HepG2 (cell line): ENCODE results near the gene S100A13. TPM values are rescaled to one million over a fixed set of nuclear protein-coding genes. Genes with fewer than 3 reads are reported as not detected.
A peak's percentile ranks its signal among the peaks of the same experiment; 100 is the strongest.

Experiments used
- ARNT2 ChIP-seq: sonication (generic); formaldehyde crosslinking; IDR thresholded peaks from 2 replicates; pipeline ENCODE4 v1.8.0; 2022; ENCODE audit warnings: mild to moderate bottlenecking, low read depth, missing genetic modification reagents, moderate library complexity
- BHLHE40 ChIP-seq: IDR thresholded peaks from 2 replicates; pipeline ENCODE4 v1.6.1; 2011; ENCODE audit warnings: low read length, improper control_type of control experiment
- HNF4A ChIP-seq: sonication (generic); formaldehyde crosslinking; IDR thresholded peaks from 2 replicates; pipeline ENCODE4 v1.4.0; 2020; ENCODE audit warnings: missing genetic modification reagents
- HOXA9 ChIP-seq: sonication (generic); formaldehyde crosslinking; IDR thresholded peaks from 2 replicates; pipeline ENCODE4 v1.8.1; 2022; ENCODE audit warnings: missing genetic modification reagents, mild to moderate bottlenecking, moderate library complexity, borderline replicate concordance
- JARID2 ChIP-seq: sonication (generic); formaldehyde crosslinking; IDR thresholded peaks from 2 replicates; pipeline ENCODE4 v1.8.1; 2023; ENCODE audit warnings: missing genetic modification reagents, inconsistent platforms; ENCODE audit not compliant: insufficient replicate concordance
- JDP2 ChIP-seq: sonication (generic); formaldehyde crosslinking; IDR thresholded peaks from 2 replicates; pipeline ENCODE4 v1.8.1; 2022; ENCODE audit warnings: missing genetic modification reagents, borderline replicate concordance
- KDM5B ChIP-seq: sonication (generic); formaldehyde crosslinking; IDR thresholded peaks from 2 replicates; pipeline ENCODE4 v1.4.0; 2020; ENCODE audit warnings: missing genetic modification reagents, mild to moderate bottlenecking, borderline replicate concordance
- MED13 ChIP-seq: sonication (generic); formaldehyde crosslinking; IDR thresholded peaks from 2 replicates; pipeline ENCODE4 v1.5.0; 2020; ENCODE audit warnings: missing genetic modification reagents
- RAD51 ChIP-seq: fragments of 450-650 bp; IDR thresholded peaks from 2 replicates; pipeline ENCODE4 v1.6.1; 2016; ENCODE audit warnings: borderline replicate concordance
- RFX5 ChIP-seq: IDR thresholded peaks from 2 replicates; pipeline ENCODE4 v1.6.1; 2011; ENCODE audit warnings: low read depth, low read length, improper control_type of control experiment
- SMYD3 ChIP-seq: sonication (generic); formaldehyde crosslinking; IDR thresholded peaks from 2 replicates; pipeline ENCODE4 v1.8.1; 2023; ENCODE audit warnings: mild to moderate bottlenecking, missing genetic modification reagents
- TBX2 ChIP-seq: sonication (generic); formaldehyde crosslinking; IDR thresholded peaks from 2 replicates; pipeline ENCODE4 v1.5.0; 2020; ENCODE audit warnings: missing genetic modification reagents, mild to moderate bottlenecking, borderline replicate concordance
- ZBTB25 ChIP-seq: IDR thresholded peaks from 2 replicates; pipeline ENCODE4 v1.6.1; 2018; ENCODE audit warnings: missing genetic modification reagents
- ZBTB34 ChIP-seq: sonication (generic); formaldehyde crosslinking; IDR thresholded peaks from 2 replicates; pipeline ENCODE4 v1.8.0; 2022; ENCODE audit warnings: mild to moderate bottlenecking, missing genetic modification reagents
- ZNF329 ChIP-seq: sonication (generic); formaldehyde crosslinking; IDR thresholded peaks from 2 replicates; pipeline ENCODE4 v1.9.0; 2021; ENCODE audit warnings: low read depth, mild to moderate bottlenecking, missing genetic modification reagents
- ZNF432 ChIP-seq: sonication (generic); formaldehyde crosslinking; IDR thresholded peaks from 2 replicates; pipeline ENCODE4 v1.5.0; 2020; ENCODE audit warnings: missing genetic modification reagents, mild to moderate bottlenecking, borderline replicate concordance
- ZNF530 ChIP-seq: sonication (generic); formaldehyde crosslinking; IDR thresholded peaks from 2 replicates; pipeline ENCODE4 v1.5.0; 2020; ENCODE audit warnings: low read depth, mild to moderate bottlenecking, missing genetic modification reagents
- ZNF652 ChIP-seq: IDR thresholded peaks from 2 replicates; pipeline ENCODE4 v1.6.1; 2016; ENCODE audit warnings: low read depth, borderline replicate concordance
- ZNF839 ChIP-seq: sonication (generic); formaldehyde crosslinking; IDR thresholded peaks from 2 replicates; pipeline ENCODE4 v1.4.0; 2020; ENCODE audit warnings: missing genetic modification reagents, mild to moderate bottlenecking, borderline replicate concordance
- polyA plus RNA-seq, 8 experiments: library from polyadenylated mRNA; depleted of rRNA in 3 of 8; stranded (reverse) in 7 of 8; unstranded in 1 of 8; fragments of >200 nt; fragmentation: Illumina TruSeq in 4 of 8; extraction: Trizol in 4 of 8; gene quantifications; 2 replicates each; pipeline versions ENCODE4 v1.2.1 to v1.2.3, GENCODE V29; 2011 to 2016; ENCODE audit warnings: low read depth in 4 of 8, missing spikeins in 1 of 8, mixed read lengths in 1 of 8; ENCODE audit not compliant: insufficient read depth in 1 of 8
- total RNA-seq, 5 experiments: library from RNA; depleted of rRNA; stranded (reverse); fragments of >200 nt; fragmentation: Illumina TruSeq; extraction: Trizol; gene quantifications; 2 replicates each; pipeline ENCODE4 v1.2.3, GENCODE V29; 2016; ENCODE audit warnings: low read depth in 1 of 5
- TF ChIP-seq, protein P1 (sequence below): sonication (generic); formaldehyde crosslinking; IDR thresholded peaks from 2 replicates; pipeline ENCODE4 v1.8.0; 2022; ENCODE audit warnings: mild to moderate bottlenecking, missing genetic modification reagents, moderate library complexity
- TF ChIP-seq, protein P2 (sequence below): fragments of 450-650 bp; IDR thresholded peaks from 2 replicates; pipeline ENCODE4 v1.6.1; 2017; ENCODE audit warnings: mild to moderate bottlenecking
- TF ChIP-seq, protein P3 (sequence below): sonication (generic); formaldehyde crosslinking; IDR thresholded peaks from 2 replicates; pipeline ENCODE4 v1.4.0; 2020; ENCODE audit warnings: missing genetic modification reagents

Gene S100A13
- total and polyA plus RNA-seq, 2 of the 13 experiments (the other 11 are each of a cell fraction or from before 2014, with no cell fraction given): 89.5 to 172 TPM

DNA sequence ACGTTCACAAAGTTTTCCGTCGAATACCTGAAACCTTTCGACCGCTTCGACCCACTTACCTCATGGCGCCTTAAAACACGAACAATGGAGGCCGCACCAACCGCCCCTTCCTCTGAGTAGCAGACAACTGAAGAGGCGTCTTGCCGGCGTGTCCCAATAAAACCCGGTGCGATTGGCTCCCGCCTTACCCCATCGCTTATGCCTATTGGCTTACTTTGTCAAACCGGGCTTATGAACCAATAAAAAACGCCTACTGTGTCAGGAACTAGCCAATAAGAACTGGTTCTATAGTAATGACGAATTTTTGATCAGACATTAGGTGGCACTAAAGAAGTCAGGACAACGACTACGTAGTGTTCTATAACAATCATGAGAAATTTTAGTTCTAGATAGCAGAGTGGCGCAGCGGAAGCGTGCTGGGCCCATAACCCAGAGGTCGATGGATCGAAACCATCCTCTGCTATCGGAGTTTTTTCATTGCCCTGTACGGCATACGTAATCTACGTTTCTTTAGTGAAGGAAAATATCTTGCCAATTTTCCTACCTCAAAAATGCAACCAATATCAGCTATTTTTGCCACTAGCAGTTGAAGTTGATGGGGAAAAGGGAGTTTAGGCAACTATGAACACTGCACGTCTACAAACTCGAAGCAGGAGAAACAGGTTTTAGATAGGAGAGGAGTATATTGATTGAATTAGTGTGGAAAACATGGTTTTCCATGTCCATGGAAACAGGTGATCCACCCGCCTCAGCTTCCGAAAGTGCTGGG is 43.7 kb upstream of the S100A13 start, which contains the start of gene ILF2 (continued):
- TF ChIP-seq, protein P1, sequence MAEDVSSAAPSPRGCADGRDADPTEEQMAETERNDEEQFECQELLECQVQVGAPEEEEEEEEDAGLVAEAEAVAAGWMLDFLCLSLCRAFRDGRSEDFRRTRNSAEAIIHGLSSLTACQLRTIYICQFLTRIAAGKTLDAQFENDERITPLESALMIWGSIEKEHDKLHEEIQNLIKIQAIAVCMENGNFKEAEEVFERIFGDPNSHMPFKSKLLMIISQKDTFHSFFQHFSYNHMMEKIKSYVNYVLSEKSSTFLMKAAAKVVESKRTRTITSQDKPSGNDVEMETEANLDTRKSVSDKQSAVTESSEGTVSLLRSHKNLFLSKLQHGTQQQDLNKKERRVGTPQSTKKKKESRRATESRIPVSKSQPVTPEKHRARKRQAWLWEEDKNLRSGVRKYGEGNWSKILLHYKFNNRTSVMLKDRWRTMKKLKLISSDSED (CRISPR knock-in tag): no peak
- TF ChIP-seq RFX5 (peak; percentile 94), HNF4A (CRISPR knock-in tag) (no peak), ZNF652 (CRISPR knock-in tag) (0 out of 2 replicates have a peak, but pooled peaks have one; percentile 5), ARNT2 (CRISPR knock-in tag) (no peak), JDP2 (CRISPR knock-in tag) (no peak), ZBTB25 (CRISPR knock-in tag) (no peak), TBX2 (CRISPR knock-in tag) (peak; percentile 32; the same call in 1 of the 2 replicates), JARID2 (CRISPR knock-in tag) (no peak), ZNF329 (CRISPR knock-in tag) (no peak), ZNF530 (CRISPR knock-in tag) (no peak), ZBTB34 (CRISPR knock-in tag) (no peak), RAD51 (no peak), MED13 (CRISPR knock-in tag) (no peak), ZNF839 (CRISPR knock-in tag) (no peak), ZNF432 (no peak), BHLHE40 (no peak), KDM5B (peak; percentile 46; the same call in 1 of the 2 replicates), HOXA9 (CRISPR knock-in tag) (no peak), SMYD3 (CRISPR knock-in tag) (peak; percentile 64; the same call in 1 of the 2 replicates)
- TF ChIP-seq, protein P2, sequence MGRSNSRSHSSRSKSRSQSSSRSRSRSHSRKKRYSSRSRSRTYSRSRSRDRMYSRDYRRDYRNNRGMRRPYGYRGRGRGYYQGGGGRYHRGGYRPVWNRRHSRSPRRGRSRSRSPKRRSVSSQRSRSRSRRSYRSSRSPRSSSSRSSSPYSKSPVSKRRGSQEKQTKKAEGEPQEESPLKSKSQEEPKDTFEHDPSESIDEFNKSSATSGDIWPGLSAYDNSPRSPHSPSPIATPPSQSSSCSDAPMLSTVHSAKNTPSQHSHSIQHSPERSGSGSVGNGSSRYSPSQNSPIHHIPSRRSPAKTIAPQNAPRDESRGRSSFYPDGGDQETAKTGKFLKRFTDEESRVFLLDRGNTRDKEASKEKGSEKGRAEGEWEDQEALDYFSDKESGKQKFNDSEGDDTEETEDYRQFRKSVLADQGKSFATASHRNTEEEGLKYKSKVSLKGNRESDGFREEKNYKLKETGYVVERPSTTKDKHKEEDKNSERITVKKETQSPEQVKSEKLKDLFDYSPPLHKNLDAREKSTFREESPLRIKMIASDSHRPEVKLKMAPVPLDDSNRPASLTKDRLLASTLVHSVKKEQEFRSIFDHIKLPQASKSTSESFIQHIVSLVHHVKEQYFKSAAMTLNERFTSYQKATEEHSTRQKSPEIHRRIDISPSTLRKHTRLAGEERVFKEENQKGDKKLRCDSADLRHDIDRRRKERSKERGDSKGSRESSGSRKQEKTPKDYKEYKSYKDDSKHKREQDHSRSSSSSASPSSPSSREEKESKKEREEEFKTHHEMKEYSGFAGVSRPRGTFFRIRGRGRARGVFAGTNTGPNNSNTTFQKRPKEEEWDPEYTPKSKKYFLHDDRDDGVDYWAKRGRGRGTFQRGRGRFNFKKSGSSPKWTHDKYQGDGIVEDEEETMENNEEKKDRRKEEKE: no peak
- TF ChIP-seq, protein P3, sequence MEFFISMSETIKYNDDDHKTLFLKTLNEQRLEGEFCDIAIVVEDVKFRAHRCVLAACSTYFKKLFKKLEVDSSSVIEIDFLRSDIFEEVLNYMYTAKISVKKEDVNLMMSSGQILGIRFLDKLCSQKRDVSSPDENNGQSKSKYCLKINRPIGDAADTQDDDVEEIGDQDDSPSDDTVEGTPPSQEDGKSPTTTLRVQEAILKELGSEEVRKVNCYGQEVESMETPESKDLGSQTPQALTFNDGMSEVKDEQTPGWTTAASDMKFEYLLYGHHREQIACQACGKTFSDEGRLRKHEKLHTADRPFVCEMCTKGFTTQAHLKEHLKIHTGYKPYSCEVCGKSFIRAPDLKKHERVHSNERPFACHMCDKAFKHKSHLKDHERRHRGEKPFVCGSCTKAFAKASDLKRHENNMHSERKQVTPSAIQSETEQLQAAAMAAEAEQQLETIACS (CRISPR knock-in tag): no peak
